Endothelial cell of umbilical vein (primary cell): ENCODE data around the gene AUTS2. TPM values are rescaled to one million over a fixed set of nuclear protein-coding genes. Genes with fewer than 3 reads are reported as not detected.

Experiments
- BruUV-seq: library from RNA; stranded (reverse); fragments of 400-500 nt; replicated peaks from 2 replicates; lab custom pipeline; 2021; lab: Mats Ljungman, UMichigan
- CTCF ChIA-PET: fragments of 300-600, 350-600 bp; sonication (Branson Sonifier 250); formaldehyde crosslinking; loops from one replicate; lab custom pipeline; 2021; ENCODE audit warnings: antibody characterized with exemption, inconsistent platforms; lab: Charles Lee
- POLR2A ChIA-PET: fragments of 300-600, 350-600 bp; sonication (Branson Sonifier 250); formaldehyde crosslinking; loops from one replicate; lab custom pipeline; 2021; ENCODE audit warnings: antibody characterized with exemption, inconsistent platforms; lab: Charles Lee
- DNase-seq: peaks from one replicate; pipeline ENCODE4 v3.0.0-alpha.2; 2011; ENCODE audit warnings: low read depth, low spot score
- FAIRE-seq: peaks from 2 replicates; lab custom pipeline; 2011; peaks lifted over from hg19 to GRCh38; lab: Jason Lieb, UNC
- H2AFZ ChIP-seq: 2 replicates; pipeline ENCODE4 v1.6.0; 2012; ENCODE audit warnings: low read depth, low read length, control low read depth, inconsistent platforms
- H3K27ac ChIP-seq: 2 replicates; pipeline ENCODE4 v1.5.1; 2011; ENCODE audit warnings: low read depth, mild to moderate bottlenecking, control low read depth, low read length, moderate library complexity; ENCODE audit not compliant: insufficient read depth
- H3K27me3 ChIP-seq, 2 experiments: 2 replicates each; pipeline versions ENCODE4 v1.6.0 to v1.6.1; 2011; ENCODE audit warnings: low read length in 2 of 2, mixed read lengths in 1 of 2; ENCODE audit not compliant: control insufficient read depth in 2 of 2, insufficient read depth in 2 of 2
- H3K36me3 ChIP-seq, 2 experiments: 2 replicates in 1 of 2; 3 replicates in 1 of 2; pipeline ENCODE4 v1.5.1; 2011; ENCODE audit warnings: low read length in 2 of 2, mild to moderate bottlenecking in 1 of 2, moderate library complexity in 1 of 2; ENCODE audit not compliant: control insufficient read depth in 2 of 2, insufficient read depth in 2 of 2; ENCODE audit errors: extremely low read depth in 1 of 2
- H3K4me1 ChIP-seq: 3 replicates; pipeline ENCODE4 v1.5.1; 2011; ENCODE audit warnings: mild to moderate bottlenecking, low read length; ENCODE audit not compliant: control insufficient read depth, insufficient read depth; ENCODE audit errors: extremely low read depth
- H3K4me2 ChIP-seq: 2 replicates; pipeline ENCODE4 v1.6.1; 2011; ENCODE audit warnings: low read length, control low read depth, mixed read lengths; ENCODE audit not compliant: insufficient read depth
- H3K4me3 ChIP-seq, 3 experiments: fragments of 200-600 bp in 1 of 3; sonication (generic), shearing (Covaris generic) in 1 of 3; replicated peaks in 1 of 3; 2 replicates each; pipeline ENCODE4 v1.5.1; 2011 to 2016; ENCODE audit warnings: control low read depth in 3 of 3, low read length in 3 of 3, mild to moderate bottlenecking in 2 of 3, inconsistent platforms in 1 of 3, low read depth in 1 of 3, moderate library complexity in 1 of 3; ENCODE audit not compliant: insufficient read depth in 1 of 3
- H3K79me2 ChIP-seq: 2 replicates; pipeline ENCODE4 v1.6.0; 2012; ENCODE audit warnings: low read length, inconsistent platforms; ENCODE audit not compliant: control insufficient read depth, insufficient read depth
- H3K9ac ChIP-seq: replicated peaks from 2 replicates; pipeline ENCODE3; 2011; ENCODE audit warnings: low read length, control low read depth; ENCODE audit not compliant: insufficient read depth; ENCODE audit errors: extremely low read depth
- H3K9me1 ChIP-seq: replicated peaks from 3 replicates; pipeline ENCODE4 v1.6.0; 2011; ENCODE audit warnings: mild to moderate bottlenecking, low read length; ENCODE audit not compliant: control insufficient read depth, insufficient read depth; ENCODE audit errors: extremely low read depth
- H3K9me3 ChIP-seq: replicated peaks from 2 replicates; pipeline ENCODE4 v1.5.1; 2012; ENCODE audit warnings: low read length, inconsistent platforms; ENCODE audit not compliant: control insufficient read depth, insufficient read depth
- H4K20me1 ChIP-seq: replicated peaks from 2 replicates; pipeline ENCODE3; 2011; ENCODE audit warnings: mild to moderate bottlenecking, low read length; ENCODE audit not compliant: control insufficient read depth, insufficient read depth; ENCODE audit errors: extremely low read depth
- CTCF ChIP-seq, 2 donors: IDR thresholded peaks; 1 replicate in 1 of 2; 2 replicates in 1 of 2; pipeline ENCODE4 v1.5.1; 2011; ENCODE audit warnings: low read length in 2 of 2, mild to moderate bottlenecking in 2 of 2, moderate library complexity in 2 of 2, control low read depth in 1 of 2, inconsistent platforms in 1 of 2, low read depth in 1 of 2; ENCODE audit not compliant: insufficient read depth in 1 of 2; ENCODE audit errors: extremely low read depth in 1 of 2
- EZH2 ChIP-seq: IDR thresholded peaks from 2 replicates; pipeline ENCODE4 v1.6.1; 2012; ENCODE audit warnings: borderline replicate concordance, low read depth, mild to moderate bottlenecking, moderate library complexity, low read length, inconsistent platforms; ENCODE audit not compliant: severe bottlenecking
- FOS ChIP-seq: IDR thresholded peaks from 2 replicates; pipeline ENCODE4 v1.6.1; 2011; ENCODE audit warnings: mild to moderate bottlenecking, low read length, moderate library complexity, borderline replicate concordance; ENCODE audit not compliant: insufficient read depth
- GATA2 ChIP-seq: IDR thresholded peaks from 2 replicates; pipeline ENCODE4 v1.7.0; 2011; ENCODE audit warnings: low read depth, mild to moderate bottlenecking, moderate library complexity, mixed read lengths, low read length; ENCODE audit not compliant: insufficient read length, insufficient read depth
- JUN ChIP-seq: IDR thresholded peaks from 2 replicates; pipeline ENCODE4 v1.6.1; 2011; ENCODE audit warnings: borderline replicate concordance, low read depth; ENCODE audit not compliant: insufficient read length, insufficient read depth
- MAX ChIP-seq: IDR thresholded peaks from 2 replicates; pipeline ENCODE4 v1.6.1; 2011; ENCODE audit not compliant: insufficient read depth, insufficient read length
- MYC ChIP-seq: IDR thresholded peaks from one replicate; pipeline ENCODE4 v1.6.1; 2011; ENCODE audit warnings: mild to moderate bottlenecking, low read depth, low read length
- POLR2A ChIP-seq: IDR thresholded peaks from 2 replicates; pipeline ENCODE4 v1.6.1; 2012; ENCODE audit warnings: low read depth, mild to moderate bottlenecking, control low read depth, low read length
- POLR2AphosphoS5 ChIP-seq: IDR thresholded peaks from 2 replicates; pipeline ENCODE4 v1.6.1; 2012; ENCODE audit warnings: low read depth, mild to moderate bottlenecking, control low read depth, low read length, moderate library complexity; ENCODE audit not compliant: insufficient read depth
- dilution Hi-C: fragments of 300-500 bp; cut with MboI; formaldehyde crosslinking; loops from one replicate; pipeline ENCODE4 v1.15.0; 2019; ENCODE audit warnings: low sequenced_read_pairs; ENCODE audit not compliant: extremely low pct_ligation_motif_present
- intact Hi-C: fragments of 100-400 bp; cut with micrococcal nuclease; formaldehyde crosslinking; loops from one replicate; pipeline ENCODE4 v1.10.0; 2022
- polyA plus RNA-seq, 4 experiments: library from polyadenylated mRNA; depleted of rRNA in 3 of 4; stranded (reverse) in 3 of 4; unstranded in 1 of 4; fragments of >200 nt; gene quantifications; 2 replicates each; pipeline versions ENCODE4 v1.2.1 to v1.2.3, GENCODE V29; 2011 to 2012; ENCODE audit warnings: missing spikeins in 1 of 4
- total RNA-seq: library from RNA; stranded (reverse); gene quantifications from 2 replicates; pipeline ENCODE4 v1.2.3, GENCODE V29; 2021

AUTS2 gene
- total and polyA plus RNA-seq, 2 donors (not counting 3 experiments of a cell fraction or from before 2014, with no cell fraction given) = 0.59 to 8.0 TPM

- H3K79me2 ChIP-seq = no peaks in the 10 kb centered on the region
- no peak overlapping the region for H2AFZ ChIP-seq
- FAIRE-seq = no peak
- no peaks in the 10 kb centered on the region for H3K9me3 ChIP-seq
- no peaks in the 10 kb centered on the region for H3K27me3 ChIP-seq
- intact Hi-C loops (no loop called here), dilution Hi-C loops (no loop called here)
- H3K4me2 ChIP-seq = no peak overlapping the region
- no peaks in the 10 kb centered on the region for H4K20me1 ChIP-seq
- H3K27ac ChIP-seq = no peak overlapping the region
- DNase-seq = no peak
- POLR2A ChIA-PET = no interaction called here
- CTCF ChIA-PET = no interaction called here
- no TSS peak for BruUV-seq
- H3K9ac ChIP-seq = no peak overlapping the region
- H3K9me1 ChIP-seq = no peaks in the 10 kb centered on the region
- no peak for TF ChIP-seq MAX
- no peak for TF ChIP-seq MYC
- no peak for TF ChIP-seq CTCF (IDR thresholded peaks at IDR 0.05; ENCODE audit: extremely low read depth in 1 of 2, insufficient read depth in 1 of 2, low read depth in 1 of 2, low read length in 2 of 2)
- TF ChIP-seq POLR2A = no peak
- TF ChIP-seq POLR2AphosphoS5 = no peak
- no peak for TF ChIP-seq FOS
- TF ChIP-seq EZH2 = no peak
- no peak for TF ChIP-seq JUN
- TF ChIP-seq GATA2 = no peak
- no peaks in the 10 kb centered on the region for H3K4me1 ChIP-seq
- no peaks in the 10 kb centered on the region for H3K36me3 ChIP-seq
- H3K4me3 ChIP-seq = no peak overlapping the region
These were observed 166.4 kb downstream of the AUTS2 start for GRCh38 chr7:69764681-69765080.
